ENCODE data around the gene TSNAXIP1.

The TSNAXIP1 gene

GRCh38 chr16:67847064-67847861 lies 40.6 kb downstream of the TSNAXIP1 start, which contains the start of gene CENPT:
Gene CENPT, minus strand, starts transcription at chr16:67847693. Its CDS starts 13,834 bp downstream, at chr16:67833859.
- Histone ChIP-seq H3K9ac (ENCODE audit: low read length) (peak within 1 kb of the TSS; percentile 97), H3K4me1 (ENCODE audit: control insufficient read depth, insufficient read depth, low read length) (peaks cover 27% of the 10 kb centered on the region), H3K27me3 (ENCODE audit: control insufficient read depth, insufficient read depth, low read length) (no peaks in the 10 kb centered on the region), H3K9me3 (ENCODE audit: control insufficient read depth, insufficient read depth, low read depth, low read length) (no peaks in the 10 kb centered on the region), H3K4me3 (ENCODE audit: low read depth, low read length) (peak within 1 kb of the TSS; percentile 99), H3K36me3 (ENCODE audit: control insufficient read depth, insufficient read depth, low read length) (peaks cover 14% of the 10 kb centered on the region), H3K27ac (ENCODE audit: low read depth, low read length) (peak within 1 kb of the TSS; percentile 97)

DNA sequence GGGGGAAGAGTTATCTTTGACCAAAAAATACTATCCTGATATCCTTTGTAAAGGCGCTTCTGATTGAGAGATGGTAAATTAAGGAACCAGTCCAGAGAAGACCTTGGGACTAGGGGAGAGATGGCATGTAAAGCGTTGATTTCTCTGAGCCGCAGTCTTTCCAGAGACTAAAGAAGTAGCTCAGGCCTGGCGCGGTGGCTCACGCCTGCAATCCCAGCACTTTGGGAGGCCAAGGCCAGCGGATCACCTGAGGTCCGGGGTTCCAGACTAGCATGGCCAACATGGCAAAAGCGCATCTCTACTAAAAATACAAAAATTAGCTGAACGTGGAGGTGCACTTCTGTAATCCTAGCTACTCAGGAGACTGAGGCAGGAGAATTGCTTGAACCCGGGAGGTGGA lies 41.4 kb downstream of the TSNAXIP1 start:
- Histone ChIP-seq H3K36me3 (ENCODE audit: control insufficient read depth, insufficient read depth, low read length) (peaks cover 14% of the 10 kb centered on the region), H3K27ac (ENCODE audit: low read depth, low read length) (peak overlapping the region; percentile 97), H3K4me1 (ENCODE audit: control insufficient read depth, insufficient read depth, low read length) (peaks cover 27% of the 10 kb centered on the region), H3K27me3 (ENCODE audit: control insufficient read depth, insufficient read depth, low read length) (no peaks in the 10 kb centered on the region), H3K9me3 (ENCODE audit: control insufficient read depth, insufficient read depth, low read depth, low read length) (no peaks in the 10 kb centered on the region), H3K9ac (ENCODE audit: low read length) (peak overlapping the region; percentile 97), H3K4me3 (ENCODE audit: low read depth, low read length) (peak overlapping the region; percentile 99)

- Histone ChIP-seq H3K4me3 (ENCODE audit: low read depth, low read length) (no peak overlapping the region), H3K27me3 (ENCODE audit: control insufficient read depth, insufficient read depth, low read length) (no peaks in the 10 kb centered on the region), H3K9ac (ENCODE audit: low read length) (no peak overlapping the region), H3K9me3 (ENCODE audit: control insufficient read depth, insufficient read depth, low read depth, low read length) (no peaks in the 10 kb centered on the region), H3K36me3 (ENCODE audit: control insufficient read depth, insufficient read depth, low read length) (peaks cover 21% of the 10 kb centered on the region), H3K27ac (ENCODE audit: low read depth, low read length) (no peak overlapping the region), H3K4me1 (ENCODE audit: control insufficient read depth, insufficient read depth, low read length) (peaks cover 34% of the 10 kb centered on the region)
These were observed 47.0 kb downstream of the TSNAXIP1 start for GRCh38 chr16:67853670-67854069.

DNA sequence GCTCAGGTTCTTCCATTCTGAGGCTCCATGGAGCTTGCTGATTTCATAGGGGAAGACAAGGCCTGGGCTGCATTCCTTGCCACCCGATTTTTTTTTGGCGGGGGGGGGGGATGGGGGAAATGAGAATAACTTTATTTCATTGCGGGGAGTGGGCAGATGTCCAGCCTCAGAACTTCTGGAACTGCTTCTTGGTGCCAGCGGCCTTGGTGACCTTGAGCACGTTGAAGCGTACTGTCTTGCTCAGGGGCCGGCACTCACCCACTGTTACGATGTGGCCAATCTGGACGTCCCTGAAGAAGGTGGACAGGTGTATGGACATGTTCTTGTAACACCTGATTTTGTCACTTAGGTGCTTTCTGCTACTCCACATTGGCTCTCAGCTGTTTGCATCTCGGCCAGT lies 49.1 kb downstream of the TSNAXIP1 start:
- Histone ChIP-seq H3K27ac (ENCODE audit: low read depth, low read length) (no peak overlapping the region), H3K36me3 (ENCODE audit: control insufficient read depth, insufficient read depth, low read length) (peaks cover 16% of the 10 kb centered on the region), H3K9ac (ENCODE audit: low read length) (no peak overlapping the region), H3K4me3 (ENCODE audit: low read depth, low read length) (no peak overlapping the region), H3K4me1 (ENCODE audit: control insufficient read depth, insufficient read depth, low read length) (peaks cover 34% of the 10 kb centered on the region), H3K27me3 (ENCODE audit: control insufficient read depth, insufficient read depth, low read length) (no peaks in the 10 kb centered on the region), H3K9me3 (ENCODE audit: control insufficient read depth, insufficient read depth, low read depth, low read length) (no peaks in the 10 kb centered on the region)

GRCh38 chr16:67856927-67857546 lies 50.3 kb downstream of the TSNAXIP1 start:
- Histone ChIP-seq H3K9me3 (ENCODE audit: control insufficient read depth, insufficient read depth, low read depth, low read length) (no peaks in the 10 kb centered on the region), H3K27ac (ENCODE audit: low read depth, low read length) (peak overlapping the region; percentile 74), H3K4me1 (ENCODE audit: control insufficient read depth, insufficient read depth, low read length) (peaks cover 34% of the 10 kb centered on the region), H3K36me3 (ENCODE audit: control insufficient read depth, insufficient read depth, low read length) (peaks cover 26% of the 10 kb centered on the region), H3K9ac (ENCODE audit: low read length) (peak overlapping the region; percentile 38), H3K4me3 (ENCODE audit: low read depth, low read length) (peak overlapping the region; percentile 12; the same call in 1 of the 2 replicates), H3K27me3 (ENCODE audit: control insufficient read depth, insufficient read depth, low read length) (no peaks in the 10 kb centered on the region)

DNA sequence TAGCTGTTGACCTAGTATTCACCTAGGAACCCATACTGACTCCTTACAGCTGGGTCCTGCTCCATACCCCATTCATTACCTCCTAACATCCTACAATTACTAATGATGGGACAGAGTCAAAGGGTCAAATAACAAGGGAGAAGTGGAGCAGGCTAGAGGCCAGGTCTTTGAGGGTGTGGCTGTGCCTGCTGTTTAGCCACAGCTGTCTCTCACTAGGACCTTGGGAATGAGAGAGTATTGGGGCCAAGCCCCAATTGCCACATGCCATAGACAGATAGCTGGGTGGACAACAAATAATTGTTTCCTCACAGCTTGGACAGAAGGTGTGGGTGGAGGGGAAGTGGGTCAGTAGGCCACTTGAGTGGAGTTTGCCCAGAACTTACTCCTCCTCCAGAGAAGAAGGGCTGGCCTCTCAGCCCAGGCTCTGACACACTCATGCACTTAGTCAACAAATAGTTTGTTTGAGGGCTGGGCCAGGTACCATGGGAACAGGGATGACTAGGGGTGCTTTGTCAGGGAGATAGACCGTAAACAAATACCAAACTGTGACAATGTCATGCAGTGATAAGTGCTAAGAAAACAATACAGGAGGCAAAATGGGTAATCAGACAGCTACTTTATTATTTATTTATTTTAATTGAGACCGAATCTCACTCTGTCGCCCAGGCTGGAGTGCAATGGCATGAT lies 51.0 kb downstream of the TSNAXIP1 start:
- Histone ChIP-seq H3K4me1 (ENCODE audit: control insufficient read depth, insufficient read depth, low read length) (peaks cover 35% of the 10 kb centered on the region), H3K4me3 (ENCODE audit: low read depth, low read length) (peak overlapping the region; percentile 12), H3K27me3 (ENCODE audit: control insufficient read depth, insufficient read depth, low read length) (no peaks in the 10 kb centered on the region), H3K36me3 (ENCODE audit: control insufficient read depth, insufficient read depth, low read length) (peaks cover 32% of the 10 kb centered on the region), H3K27ac (ENCODE audit: low read depth, low read length) (peak overlapping the region; percentile 74), H3K9me3 (ENCODE audit: control insufficient read depth, insufficient read depth, low read depth, low read length) (no peaks in the 10 kb centered on the region), H3K9ac (ENCODE audit: low read length) (peak overlapping the region; percentile 38)

GRCh38 chr16:67858500-67858899 lies 51.8 kb downstream of the TSNAXIP1 start:
- no peak overlapping the region for H3K4me3 ChIP-seq (ENCODE audit: low read depth, low read length)
- H3K9ac ChIP-seq (ENCODE audit: low read length): peak overlapping the region; percentile 6
- H3K27ac ChIP-seq (ENCODE audit: low read depth, low read length): peak overlapping the region; percentile 66; the same call in 1 of the 2 replicates
- no peaks in the 10 kb centered on the region for H3K27me3 ChIP-seq (ENCODE audit: control insufficient read depth, insufficient read depth, low read length)
- H3K36me3 ChIP-seq (ENCODE audit: control insufficient read depth, insufficient read depth, low read length): peaks cover 38% of the 10 kb centered on the region
- H3K4me1 ChIP-seq (ENCODE audit: control insufficient read depth, insufficient read depth, low read length): peaks cover 39% of the 10 kb centered on the region
- no peaks in the 10 kb centered on the region for H3K9me3 ChIP-seq (ENCODE audit: control insufficient read depth, insufficient read depth, low read depth, low read length)

DNA sequence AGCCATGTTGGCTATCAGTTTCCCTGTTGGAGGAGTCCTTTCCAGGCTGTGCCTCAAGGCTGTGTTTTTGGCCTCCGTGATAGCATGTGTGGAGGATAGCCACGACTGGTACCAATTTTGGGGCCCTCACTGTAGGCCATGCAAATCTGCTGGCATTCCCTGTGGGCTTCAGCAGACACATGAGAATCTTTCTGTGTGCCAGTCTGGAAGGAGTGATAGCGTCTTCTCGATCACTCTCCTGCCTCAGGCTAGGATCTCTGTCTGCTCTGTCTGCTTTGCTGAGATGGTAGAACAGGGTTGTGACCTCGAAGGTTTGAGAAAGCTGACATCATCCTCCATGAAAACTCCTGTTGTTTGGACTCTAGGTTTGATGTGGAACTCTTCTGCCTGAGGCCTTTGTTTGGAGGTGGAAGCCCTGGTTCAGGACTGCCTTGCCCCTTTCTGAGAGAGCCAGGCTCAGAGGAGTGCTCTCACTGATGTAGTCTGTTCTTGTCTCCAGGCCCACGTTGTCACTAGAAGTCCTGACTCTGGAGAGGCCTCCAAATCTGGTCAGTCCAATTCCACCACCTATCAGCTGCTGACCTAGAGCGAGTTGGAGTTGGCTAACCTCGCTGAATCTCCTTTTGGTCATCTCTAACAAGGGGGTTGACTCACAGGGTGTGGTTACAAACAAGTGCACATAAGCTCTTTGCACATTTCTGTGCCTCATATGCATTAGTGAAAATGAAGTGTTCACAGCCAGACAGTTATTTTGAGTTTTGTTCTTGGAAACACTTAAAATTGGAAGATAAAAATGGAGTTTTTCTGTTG lies 54.1 kb downstream of the TSNAXIP1 start:
- Histone ChIP-seq H3K27me3 (ENCODE audit: control insufficient read depth, insufficient read depth, low read length) (no peaks in the 10 kb centered on the region), H3K36me3 (ENCODE audit: control insufficient read depth, insufficient read depth, low read length) (peaks cover 45% of the 10 kb centered on the region)

DNA sequence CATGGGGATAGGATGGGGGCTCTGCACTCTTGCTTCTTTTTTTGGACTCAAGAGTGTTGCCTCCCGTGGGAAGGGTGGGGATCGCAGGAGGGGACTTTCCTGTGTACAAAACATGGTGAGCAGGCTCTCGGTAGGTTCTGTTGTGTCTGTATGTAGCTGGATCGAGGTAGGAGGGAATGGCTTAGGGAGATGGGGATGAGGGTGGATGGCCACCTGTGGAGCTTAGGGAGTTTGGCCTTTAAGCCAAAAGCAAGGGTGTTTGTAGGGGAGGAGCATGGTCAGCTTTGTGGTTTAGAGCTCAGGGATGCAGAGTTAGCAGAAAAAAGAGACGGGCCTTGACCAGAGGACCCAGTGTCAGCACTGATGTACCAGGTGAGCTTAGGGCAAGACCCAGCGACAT lies 55.2 kb downstream of the TSNAXIP1 start:
- Histone ChIP-seq H3K4me1 (ENCODE audit: control insufficient read depth, insufficient read depth, low read length) (peaks cover 20% of the 10 kb centered on the region), H3K4me3 (ENCODE audit: low read depth, low read length) (no peak overlapping the region), H3K36me3 (ENCODE audit: control insufficient read depth, insufficient read depth, low read length) (peaks cover 56% of the 10 kb centered on the region), H3K9me3 (ENCODE audit: control insufficient read depth, insufficient read depth, low read depth, low read length) (no peaks in the 10 kb centered on the region), H3K27me3 (ENCODE audit: control insufficient read depth, insufficient read depth, low read length) (no peaks in the 10 kb centered on the region), H3K9ac (ENCODE audit: low read length) (no peak overlapping the region), H3K27ac (ENCODE audit: low read depth, low read length) (no peak overlapping the region)

More for the DNA sequence above, 54.1 kb downstream of the TSNAXIP1 start:
- Histone ChIP-seq H3K9ac (ENCODE audit: low read length) (no peak overlapping the region), H3K9me3 (ENCODE audit: control insufficient read depth, insufficient read depth, low read depth, low read length) (no peaks in the 10 kb centered on the region), H3K4me3 (ENCODE audit: low read depth, low read length) (no peak overlapping the region), H3K27ac (ENCODE audit: low read depth, low read length) (no peak overlapping the region), H3K4me1 (ENCODE audit: control insufficient read depth, insufficient read depth, low read length) (peaks cover 25% of the 10 kb centered on the region)

Data from HUES6 (cell line).